ENCODE measurements around the gene MED27. TPM values are rescaled to one million over a fixed set of nuclear protein-coding genes. Genes with fewer than 3 reads are reported as not detected.

Gene MED27
- total and polyA plus RNA-seq, 9 of the 15 experiments (the other 6 are each of a cell fraction or from before 2014, with no cell fraction given), result 24.4 to 91.0 (median 36.1) TPM

GRCh38 chr9:132114102-132114707 lies 34.5 kb upstream of the MED27 start (continued):
- TF ChIP-seq NCOA2 (IDR thresholded peaks at IDR 0.05; ENCODE audit: partially characterized antibody in 2 of 2), result no peak
- TF ChIP-seq ZBTB40 (IDR thresholded peaks at IDR 0.05), result no peak
- TF ChIP-seq ZBTB40 (CRISPR knock-in tag; IDR thresholded peaks at IDR 0.05), result no peak
- peak; percentile 42; the same call in 1 of the 2 replicates for TF ChIP-seq STAG1 (CRISPR knock-in tag; IDR thresholded peaks at IDR 0.05; ENCODE audit: borderline replicate concordance)
- no peak for TF ChIP-seq CSDE1 (IDR thresholded peaks at IDR 0.05)
- no peak for TF ChIP-seq PHF8 (IDR thresholded peaks at IDR 0.05; ENCODE audit: borderline replicate concordance, low read length)
- no peak for TF ChIP-seq ETS2 (tag; IDR thresholded peaks at IDR 0.05; ENCODE audit: borderline replicate concordance, poor library complexity, severe bottlenecking)
- no peak for TF ChIP-seq NFATC3 (IDR thresholded peaks at IDR 0.05)
- TF ChIP-seq ZNF830 (CRISPR knock-in tag; IDR thresholded peaks at IDR 0.05), result no peak
- TF ChIP-seq ZNF41 (CRISPR knock-in tag; conservative IDR thresholded peaks at IDR 0.05), result no peak
- TF ChIP-seq ADNP (tag; IDR thresholded peaks at IDR 0.05), result no peak
- no peak for TF ChIP-seq KLF16 (IDR thresholded peaks at IDR 0.05)
- peak; percentile 71; the same call in 1 of the 2 replicates for TF ChIP-seq ATF6 (CRISPR knock-in tag; IDR thresholded peaks at IDR 0.05)
- TF ChIP-seq BRD9 (IDR thresholded peaks at IDR 0.05; ENCODE audit: low read depth, partially characterized antibody), result no peak
- TF ChIP-seq ATF2 (CRISPR knock-in tag; IDR thresholded peaks at IDR 0.05), result no peak
- TF ChIP-seq TAF15 (IDR thresholded peaks at IDR 0.05; ENCODE audit: low read depth, low read length), result no peak

Measured in K562 (cell line).